Endometrial microvascular endothelial cells (primary cell): ENCODE results near the gene RHEB. TPM values are rescaled to one million over a fixed set of nuclear protein-coding genes. Genes with fewer than 3 reads are reported as not detected.
"Not testable (repeated sequence)": the region's sequence is repeated elsewhere in the genome, so short reads cannot be mapped to it uniquely, and the experiment has no call there.

Experiments
- in situ Hi-C: cut with HindIII; loops from 2 replicates; pipeline ENCODE4 v1.10.0; 2017; ENCODE audit warnings: low sequenced_read_pairs, low pct_unique_long_range_greater_than_20kb; ENCODE audit errors: inconsistent ontology term
- total RNA-seq: library from RNA; depleted of rRNA; stranded (reverse); fragments of >200 nt; gene quantifications from one replicate; pipeline ENCODE4 v1.2.3, GENCODE V29; 2015; ENCODE audit errors: inconsistent ontology term

Gene RHEB
- total RNA-seq, 1 donor from 2014 or later, result 115 TPM

- in situ Hi-C loops, result no loop called here
Observed at GRCh38 chr7:151537818-151538561, 18.3 kb upstream of the RHEB start.

GRCh38 chr7:151536178-151536577 is 16.5 kb upstream of the RHEB start:
- in situ Hi-C loops, result not testable (repeated sequence)

GRCh38 chr7:151529842-151530241 is 10.1 kb upstream of the RHEB start:
- in situ Hi-C loops, result no loop called here

- in situ Hi-C loops, result no loop called here
Observed at GRCh38 chr7:151524845-151525244, 5.2 kb upstream of the RHEB start.

- in situ Hi-C loops, result no loop called here
Observed at GRCh38 chr7:151524331-151524730, 4.6 kb upstream of the RHEB start.

- in situ Hi-C loops, result no loop called here
Observed at GRCh38 chr7:151520419-151521261, 945 bp upstream of the RHEB start.

GRCh38 chr7:151518947-151519764 is 539 bp downstream of the RHEB start:
- in situ Hi-C loops, result not testable (repeated sequence)

- in situ Hi-C loops, result no loop called here
Observed at GRCh38 chr7:151518105-151518946, 1.4 kb downstream of the RHEB start.

GRCh38 chr7:151517601-151518104 is 2.0 kb downstream of the RHEB start:
- in situ Hi-C loops, result no loop called here

- in situ Hi-C loops, result no loop called here
Observed at GRCh38 chr7:151515276-151515565, 4.5 kb downstream of the RHEB start.

GRCh38 chr7:151514461-151515275 is 5.0 kb downstream of the RHEB start:
- in situ Hi-C loops, result no loop called here

- in situ Hi-C loops, result no loop called here
Observed at GRCh38 chr7:151513133-151513532, 6.6 kb downstream of the RHEB start.

GRCh38 chr7:151512353-151512752 is 7.3 kb downstream of the RHEB start:
- in situ Hi-C loops, result no loop called here

- in situ Hi-C loops, result no loop called here
Observed at GRCh38 chr7:151511946-151512345, 7.7 kb downstream of the RHEB start.

- in situ Hi-C loops, result no loop called here
Observed at GRCh38 chr7:151511270-151511669, 8.4 kb downstream of the RHEB start.

- in situ Hi-C loops, result no loop called here
Observed at GRCh38 chr7:151509670-151510333, 9.9 kb downstream of the RHEB start.

GRCh38 chr7:151508991-151509390 is 10.7 kb downstream of the RHEB start:
- in situ Hi-C loops, result no loop called here
